HepG2 (cell line): ENCODE results near the gene WDR62. TPM values are rescaled to one million over a fixed set of nuclear protein-coding genes. Genes with fewer than 3 reads are reported as not detected.
A peak's percentile ranks its signal among the peaks of the same experiment; 100 is the strongest.

Experiments used
- CHCHD3 ChIP-seq: sonication (generic); formaldehyde crosslinking; IDR thresholded peaks from 2 replicates; pipeline ENCODE4 v1.8.0; 2022; ENCODE audit warnings: mild to moderate bottlenecking, missing genetic modification reagents, moderate library complexity
- KLF6 ChIP-seq: IDR thresholded peaks from 2 replicates; pipeline ENCODE4 v1.8.0; 2016; ENCODE audit warnings: missing biosample characterization, missing genetic modification reagents
- MAFG ChIP-seq: sonication (generic); formaldehyde crosslinking; IDR thresholded peaks from 2 replicates; pipeline ENCODE4 v1.5.1; 2020; ENCODE audit warnings: mild to moderate bottlenecking, missing genetic modification reagents
- POGK ChIP-seq: sonication (generic); formaldehyde crosslinking; conservative IDR thresholded peaks from 2 replicates; pipeline ENCODE4 v1.8.0; 2022; ENCODE audit warnings: mild to moderate bottlenecking, moderate library complexity, missing genetic modification reagents
- RBM22 ChIP-seq: fragments of 200-400 bp; formaldehyde crosslinking; optimal IDR thresholded peaks from 2 replicates; pipeline ENCODE3; 2017; ENCODE audit warnings: mild to moderate bottlenecking, low read length, moderate library complexity
- SP140L ChIP-seq: sonication (generic); formaldehyde crosslinking; IDR thresholded peaks from 2 replicates; pipeline ENCODE4 v1.4.0; 2020; ENCODE audit warnings: missing genetic modification reagents, borderline replicate concordance
- STAT6 ChIP-seq: sonication (generic); formaldehyde crosslinking; IDR thresholded peaks from 2 replicates; pipeline ENCODE4 v1.4.0; 2020; ENCODE audit warnings: missing genetic modification reagents, mild to moderate bottlenecking, borderline replicate concordance
- TEF ChIP-seq: sonication (generic); formaldehyde crosslinking; IDR thresholded peaks from 2 replicates; pipeline ENCODE4 v1.5.0; 2020; ENCODE audit warnings: missing genetic modification reagents
- ZBTB37 ChIP-seq: sonication (generic); formaldehyde crosslinking; IDR thresholded peaks from 2 replicates; pipeline ENCODE4 v1.4.0; 2020; ENCODE audit warnings: mild to moderate bottlenecking, missing genetic modification reagents
- ZKSCAN8 ChIP-seq: IDR thresholded peaks from 2 replicates; pipeline ENCODE4 v1.6.1; 2016; ENCODE audit warnings: borderline replicate concordance, missing genetic modification reagents, missing compliant biosample characterization
- ZNF17 ChIP-seq: sonication (generic); formaldehyde crosslinking; IDR thresholded peaks from 2 replicates; pipeline ENCODE4 v1.5.0; 2020; ENCODE audit warnings: mild to moderate bottlenecking, missing genetic modification reagents
- polyA plus RNA-seq, 8 experiments: library from polyadenylated mRNA; depleted of rRNA in 3 of 8; stranded (reverse) in 7 of 8; unstranded in 1 of 8; fragments of >200 nt; fragmentation: Illumina TruSeq in 4 of 8; extraction: Trizol in 4 of 8; gene quantifications; 2 replicates each; pipeline versions ENCODE4 v1.2.1 to v1.2.3, GENCODE V29; 2011 to 2016; ENCODE audit warnings: low read depth in 4 of 8, missing spikeins in 1 of 8, mixed read lengths in 1 of 8; ENCODE audit not compliant: insufficient read depth in 1 of 8
- total RNA-seq, 5 experiments: library from RNA; depleted of rRNA; stranded (reverse); fragments of >200 nt; fragmentation: Illumina TruSeq; extraction: Trizol; gene quantifications; 2 replicates each; pipeline ENCODE4 v1.2.3, GENCODE V29; 2016; ENCODE audit warnings: low read depth in 1 of 5
- TF ChIP-seq, protein P1 (sequence below): sonication (generic); formaldehyde crosslinking; IDR thresholded peaks from 2 replicates; pipeline ENCODE4 v1.8.0; 2022; ENCODE audit warnings: mild to moderate bottlenecking, missing genetic modification reagents
- TF ChIP-seq, protein P2 (sequence below): sonication (generic); formaldehyde crosslinking; IDR thresholded peaks from 2 replicates; pipeline ENCODE4 v1.4.0; 2020; ENCODE audit warnings: missing genetic modification reagents, low read depth, mild to moderate bottlenecking, borderline replicate concordance
- TF ChIP-seq, protein P3 (sequence below): sonication (generic); formaldehyde crosslinking; IDR thresholded peaks from 2 replicates; pipeline ENCODE4 v1.5.0; 2020; ENCODE audit warnings: mild to moderate bottlenecking, missing genetic modification reagents, moderate library complexity

Gene WDR62
- total and polyA plus RNA-seq, 2 of the 13 experiments (the other 11 are each of a cell fraction or from before 2014, with no cell fraction given): 5.8 to 12.5 TPM

- no peak for TF ChIP-seq STAT6 (CRISPR knock-in tag)
- TF ChIP-seq MAFG: no peak
- no peak for TF ChIP-seq KLF6
- 0 out of 2 replicates have a peak, but pooled peaks have one; percentile 65 for TF ChIP-seq POGK
- no peak for TF ChIP-seq ZKSCAN8 (CRISPR knock-in tag)
- TF ChIP-seq ZBTB37: no peak
- TF ChIP-seq ZNF17 (CRISPR knock-in tag): no peak
- no peak for TF ChIP-seq TEF (CRISPR knock-in tag)
- no peak for TF ChIP-seq RBM22
- TF ChIP-seq, protein P1, sequence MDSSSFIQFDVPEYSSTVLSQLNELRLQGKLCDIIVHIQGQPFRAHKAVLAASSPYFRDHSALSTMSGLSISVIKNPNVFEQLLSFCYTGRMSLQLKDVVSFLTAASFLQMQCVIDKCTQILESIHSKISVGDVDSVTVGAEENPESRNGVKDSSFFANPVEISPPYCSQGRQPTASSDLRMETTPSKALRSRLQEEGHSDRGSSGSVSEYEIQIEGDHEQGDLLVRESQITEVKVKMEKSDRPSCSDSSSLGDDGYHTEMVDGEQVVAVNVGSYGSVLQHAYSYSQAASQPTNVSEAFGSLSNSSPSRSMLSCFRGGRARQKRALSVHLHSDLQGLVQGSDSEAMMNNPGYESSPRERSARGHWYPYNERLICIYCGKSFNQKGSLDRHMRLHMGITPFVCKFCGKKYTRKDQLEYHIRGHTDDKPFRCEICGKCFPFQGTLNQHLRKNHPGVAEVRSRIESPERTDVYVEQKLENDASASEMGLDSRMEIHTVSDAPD (CRISPR knock-in tag): no peak
- TF ChIP-seq SP140L (CRISPR knock-in tag): no peak
- TF ChIP-seq, protein P2, sequence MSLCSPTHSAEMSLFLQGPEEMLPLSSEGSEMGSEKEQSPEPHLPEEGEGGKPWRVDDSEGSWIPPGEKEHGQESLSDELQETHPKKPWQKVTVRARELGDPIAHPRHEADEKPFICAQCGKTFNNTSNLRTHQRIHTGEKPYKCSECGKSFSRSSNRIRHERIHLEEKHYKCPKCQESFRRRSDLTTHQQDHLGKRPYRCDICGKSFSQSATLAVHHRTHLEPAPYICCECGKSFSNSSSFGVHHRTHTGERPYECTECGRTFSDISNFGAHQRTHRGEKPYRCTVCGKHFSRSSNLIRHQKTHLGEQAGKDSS: no peak
- no peak for TF ChIP-seq CHCHD3 (CRISPR knock-in tag)
- TF ChIP-seq, protein P3, sequence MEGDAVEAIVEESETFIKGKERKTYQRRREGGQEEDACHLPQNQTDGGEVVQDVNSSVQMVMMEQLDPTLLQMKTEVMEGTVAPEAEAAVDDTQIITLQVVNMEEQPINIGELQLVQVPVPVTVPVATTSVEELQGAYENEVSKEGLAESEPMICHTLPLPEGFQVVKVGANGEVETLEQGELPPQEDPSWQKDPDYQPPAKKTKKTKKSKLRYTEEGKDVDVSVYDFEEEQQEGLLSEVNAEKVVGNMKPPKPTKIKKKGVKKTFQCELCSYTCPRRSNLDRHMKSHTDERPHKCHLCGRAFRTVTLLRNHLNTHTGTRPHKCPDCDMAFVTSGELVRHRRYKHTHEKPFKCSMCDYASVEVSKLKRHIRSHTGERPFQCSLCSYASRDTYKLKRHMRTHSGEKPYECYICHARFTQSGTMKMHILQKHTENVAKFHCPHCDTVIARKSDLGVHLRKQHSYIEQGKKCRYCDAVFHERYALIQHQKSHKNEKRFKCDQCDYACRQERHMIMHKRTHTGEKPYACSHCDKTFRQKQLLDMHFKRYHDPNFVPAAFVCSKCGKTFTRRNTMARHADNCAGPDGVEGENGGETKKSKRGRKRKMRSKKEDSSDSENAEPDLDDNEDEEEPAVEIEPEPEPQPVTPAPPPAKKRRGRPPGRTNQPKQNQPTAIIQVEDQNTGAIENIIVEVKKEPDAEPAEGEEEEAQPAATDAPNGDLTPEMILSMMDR (CRISPR knock-in tag): no peak
Observed at GRCh38 chr19:36058481-36059179, 3.9 kb downstream of the WDR62 start (continued).
